Endothelial cell of umbilical vein (primary cell): ENCODE measurements around the gene C9orf152. TPM values are rescaled to one million over a fixed set of nuclear protein-coding genes. Genes with fewer than 3 reads are reported as not detected.
"Not testable (repeated sequence)": the region's sequence is repeated elsewhere in the genome, so short reads cannot be mapped to it uniquely, and the experiment has no call there.

Experiments used
- BruUV-seq: library from RNA; stranded (reverse); fragments of 400-500 nt; replicated peaks from 2 replicates; lab custom pipeline; 2021; lab: Mats Ljungman, UMichigan
- CTCF ChIA-PET: fragments of 300-600, 350-600 bp; sonication (Branson Sonifier 250); formaldehyde crosslinking; loops from one replicate; lab custom pipeline; 2021; ENCODE audit warnings: antibody characterized with exemption, inconsistent platforms; lab: Charles Lee
- POLR2A ChIA-PET: fragments of 300-600, 350-600 bp; sonication (Branson Sonifier 250); formaldehyde crosslinking; loops from one replicate; lab custom pipeline; 2021; ENCODE audit warnings: antibody characterized with exemption, inconsistent platforms; lab: Charles Lee
- DNase-seq: peaks from one replicate; pipeline ENCODE4 v3.0.0-alpha.2; 2011; ENCODE audit warnings: low read depth, low spot score
- FAIRE-seq: peaks from 2 replicates; lab custom pipeline; 2011; peaks lifted over from hg19 to GRCh38; lab: Jason Lieb, UNC
- H2AFZ ChIP-seq: 2 replicates; pipeline ENCODE4 v1.6.0; 2012; ENCODE audit warnings: low read depth, low read length, control low read depth, inconsistent platforms
- H3K27ac ChIP-seq: 2 replicates; pipeline ENCODE4 v1.5.1; 2011; ENCODE audit warnings: low read depth, mild to moderate bottlenecking, control low read depth, low read length, moderate library complexity; ENCODE audit not compliant: insufficient read depth
- H3K27me3 ChIP-seq, 2 experiments: 2 replicates each; pipeline versions ENCODE4 v1.6.0 to v1.6.1; 2011; ENCODE audit warnings: low read length in 2 of 2, mixed read lengths in 1 of 2; ENCODE audit not compliant: control insufficient read depth in 2 of 2, insufficient read depth in 2 of 2
- H3K36me3 ChIP-seq, 2 experiments: 2 replicates in 1 of 2; 3 replicates in 1 of 2; pipeline ENCODE4 v1.5.1; 2011; ENCODE audit warnings: low read length in 2 of 2, mild to moderate bottlenecking in 1 of 2, moderate library complexity in 1 of 2; ENCODE audit not compliant: control insufficient read depth in 2 of 2, insufficient read depth in 2 of 2; ENCODE audit errors: extremely low read depth in 1 of 2
- H3K4me1 ChIP-seq: 3 replicates; pipeline ENCODE4 v1.5.1; 2011; ENCODE audit warnings: mild to moderate bottlenecking, low read length; ENCODE audit not compliant: control insufficient read depth, insufficient read depth; ENCODE audit errors: extremely low read depth
- H3K4me2 ChIP-seq: 2 replicates; pipeline ENCODE4 v1.6.1; 2011; ENCODE audit warnings: low read length, control low read depth, mixed read lengths; ENCODE audit not compliant: insufficient read depth
- H3K4me3 ChIP-seq, 3 experiments: fragments of 200-600 bp in 1 of 3; sonication (generic), shearing (Covaris generic) in 1 of 3; replicated peaks in 1 of 3; 2 replicates each; pipeline ENCODE4 v1.5.1; 2011 to 2016; ENCODE audit warnings: control low read depth in 3 of 3, low read length in 3 of 3, mild to moderate bottlenecking in 2 of 3, inconsistent platforms in 1 of 3, low read depth in 1 of 3, moderate library complexity in 1 of 3; ENCODE audit not compliant: insufficient read depth in 1 of 3
- H3K79me2 ChIP-seq: 2 replicates; pipeline ENCODE4 v1.6.0; 2012; ENCODE audit warnings: low read length, inconsistent platforms; ENCODE audit not compliant: control insufficient read depth, insufficient read depth
- H3K9ac ChIP-seq: replicated peaks from 2 replicates; pipeline ENCODE3; 2011; ENCODE audit warnings: low read length, control low read depth; ENCODE audit not compliant: insufficient read depth; ENCODE audit errors: extremely low read depth
- H3K9me1 ChIP-seq: replicated peaks from 3 replicates; pipeline ENCODE4 v1.6.0; 2011; ENCODE audit warnings: mild to moderate bottlenecking, low read length; ENCODE audit not compliant: control insufficient read depth, insufficient read depth; ENCODE audit errors: extremely low read depth
- H3K9me3 ChIP-seq: replicated peaks from 2 replicates; pipeline ENCODE4 v1.5.1; 2012; ENCODE audit warnings: low read length, inconsistent platforms; ENCODE audit not compliant: control insufficient read depth, insufficient read depth
- H4K20me1 ChIP-seq: replicated peaks from 2 replicates; pipeline ENCODE3; 2011; ENCODE audit warnings: mild to moderate bottlenecking, low read length; ENCODE audit not compliant: control insufficient read depth, insufficient read depth; ENCODE audit errors: extremely low read depth
- EZH2 ChIP-seq: IDR thresholded peaks from 2 replicates; pipeline ENCODE4 v1.6.1; 2012; ENCODE audit warnings: borderline replicate concordance, low read depth, mild to moderate bottlenecking, moderate library complexity, low read length, inconsistent platforms; ENCODE audit not compliant: severe bottlenecking
- FOS ChIP-seq: IDR thresholded peaks from 2 replicates; pipeline ENCODE4 v1.6.1; 2011; ENCODE audit warnings: mild to moderate bottlenecking, low read length, moderate library complexity, borderline replicate concordance; ENCODE audit not compliant: insufficient read depth
- JUN ChIP-seq: IDR thresholded peaks from 2 replicates; pipeline ENCODE4 v1.6.1; 2011; ENCODE audit warnings: borderline replicate concordance, low read depth; ENCODE audit not compliant: insufficient read length, insufficient read depth
- MAX ChIP-seq: IDR thresholded peaks from 2 replicates; pipeline ENCODE4 v1.6.1; 2011; ENCODE audit not compliant: insufficient read depth, insufficient read length
- POLR2A ChIP-seq: IDR thresholded peaks from 2 replicates; pipeline ENCODE4 v1.6.1; 2012; ENCODE audit warnings: low read depth, mild to moderate bottlenecking, control low read depth, low read length
- POLR2AphosphoS5 ChIP-seq: IDR thresholded peaks from 2 replicates; pipeline ENCODE4 v1.6.1; 2012; ENCODE audit warnings: low read depth, mild to moderate bottlenecking, control low read depth, low read length, moderate library complexity; ENCODE audit not compliant: insufficient read depth
- dilution Hi-C: fragments of 300-500 bp; cut with MboI; formaldehyde crosslinking; loops from one replicate; pipeline ENCODE4 v1.15.0; 2019; ENCODE audit warnings: low sequenced_read_pairs; ENCODE audit not compliant: extremely low pct_ligation_motif_present
- intact Hi-C: fragments of 100-400 bp; cut with micrococcal nuclease; formaldehyde crosslinking; loops from one replicate; pipeline ENCODE4 v1.10.0; 2022
- polyA plus RNA-seq, 4 experiments: library from polyadenylated mRNA; depleted of rRNA in 3 of 4; stranded (reverse) in 3 of 4; unstranded in 1 of 4; fragments of >200 nt; gene quantifications; 2 replicates each; pipeline versions ENCODE4 v1.2.1 to v1.2.3, GENCODE V29; 2011 to 2012; ENCODE audit warnings: missing spikeins in 1 of 4
- total RNA-seq: library from RNA; stranded (reverse); gene quantifications from 2 replicates; pipeline ENCODE4 v1.2.3, GENCODE V29; 2021
- TF ChIP-seq, protein P1 (sequence below), 2 donors: IDR thresholded peaks; 1 replicate in 1 of 2; 2 replicates in 1 of 2; pipeline ENCODE4 v1.5.1; 2011; ENCODE audit warnings: low read length in 2 of 2, mild to moderate bottlenecking in 2 of 2, moderate library complexity in 2 of 2, control low read depth in 1 of 2, inconsistent platforms in 1 of 2, low read depth in 1 of 2; ENCODE audit not compliant: insufficient read depth in 1 of 2; ENCODE audit errors: extremely low read depth in 1 of 2

Gene C9orf152
- total and polyA plus RNA-seq, 2 donors (not counting 3 experiments of a cell fraction or from before 2014, with no cell fraction given), result not detected

DNA sequence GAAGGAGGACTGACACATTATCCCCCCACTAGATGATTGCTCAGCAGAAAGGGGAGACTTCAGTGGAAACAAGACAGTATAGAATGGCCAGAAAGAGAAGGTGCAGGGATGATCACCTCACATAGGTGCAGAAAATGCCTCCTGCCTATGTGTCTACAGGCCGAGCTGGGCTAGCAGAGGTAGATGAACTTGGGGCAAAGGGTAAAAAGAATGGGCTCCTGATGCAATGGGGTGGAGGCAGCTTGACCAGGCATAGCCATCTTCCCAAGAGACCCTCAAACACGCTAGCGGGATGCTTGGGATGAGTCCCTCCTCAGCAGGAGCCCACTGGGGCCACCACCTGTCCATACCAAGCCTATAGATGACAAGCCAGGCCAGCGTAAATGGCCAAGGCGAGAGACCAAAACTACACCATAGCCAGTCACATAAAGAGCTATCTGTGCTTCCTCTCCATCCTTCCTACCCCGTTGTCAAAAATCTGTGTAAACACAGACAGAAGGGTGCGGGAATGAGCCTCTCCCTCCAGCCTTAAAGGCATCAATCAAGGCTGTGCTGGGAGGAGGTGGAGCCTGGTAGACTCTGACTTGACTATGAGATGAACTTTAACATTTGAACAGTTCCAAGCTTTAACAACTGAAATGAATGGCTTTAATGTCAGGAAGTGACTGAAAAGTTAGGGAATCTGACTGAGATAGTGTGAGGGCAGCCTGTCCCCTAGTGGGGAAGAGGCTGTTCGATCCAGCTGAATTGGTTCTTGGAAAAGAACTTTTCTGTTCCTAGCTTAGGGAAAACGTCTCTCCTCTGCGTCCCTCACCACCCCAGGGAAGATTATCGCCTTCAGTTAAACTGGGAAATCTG is 10.4 kb downstream of the C9orf152 start:
- H3K36me3 ChIP-seq, result no peaks in the 10 kb centered on the region
- TF ChIP-seq POLR2AphosphoS5 (no peak), FOS (no peak), MAX (no peak), JUN (no peak), POLR2A (no peak), EZH2 (no peak)
- TF ChIP-seq, protein P1, sequence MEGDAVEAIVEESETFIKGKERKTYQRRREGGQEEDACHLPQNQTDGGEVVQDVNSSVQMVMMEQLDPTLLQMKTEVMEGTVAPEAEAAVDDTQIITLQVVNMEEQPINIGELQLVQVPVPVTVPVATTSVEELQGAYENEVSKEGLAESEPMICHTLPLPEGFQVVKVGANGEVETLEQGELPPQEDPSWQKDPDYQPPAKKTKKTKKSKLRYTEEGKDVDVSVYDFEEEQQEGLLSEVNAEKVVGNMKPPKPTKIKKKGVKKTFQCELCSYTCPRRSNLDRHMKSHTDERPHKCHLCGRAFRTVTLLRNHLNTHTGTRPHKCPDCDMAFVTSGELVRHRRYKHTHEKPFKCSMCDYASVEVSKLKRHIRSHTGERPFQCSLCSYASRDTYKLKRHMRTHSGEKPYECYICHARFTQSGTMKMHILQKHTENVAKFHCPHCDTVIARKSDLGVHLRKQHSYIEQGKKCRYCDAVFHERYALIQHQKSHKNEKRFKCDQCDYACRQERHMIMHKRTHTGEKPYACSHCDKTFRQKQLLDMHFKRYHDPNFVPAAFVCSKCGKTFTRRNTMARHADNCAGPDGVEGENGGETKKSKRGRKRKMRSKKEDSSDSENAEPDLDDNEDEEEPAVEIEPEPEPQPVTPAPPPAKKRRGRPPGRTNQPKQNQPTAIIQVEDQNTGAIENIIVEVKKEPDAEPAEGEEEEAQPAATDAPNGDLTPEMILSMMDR (IDR thresholded peaks at IDR 0.05; ENCODE audit: extremely low read depth in 1 of 2, insufficient read depth in 1 of 2, low read depth in 1 of 2, low read length in 2 of 2), result peak in 1 of 2 donors; percentile 9
- dilution Hi-C loops (no loop called here), intact Hi-C loops (no loop called here)
- no TSS peak for BruUV-seq
- H3K4me2 ChIP-seq, result no peak overlapping the region
- no peaks in the 10 kb centered on the region for H3K27me3 ChIP-seq
- H4K20me1 ChIP-seq, result no peaks in the 10 kb centered on the region
- ChIA-PET CTCF (interaction anchor here (0.6 to 9.2 kb wide), 13 partner anchors 8 to 623 kb away, joined by 3 to 79 read pairs (median 4); partner anchors contain the start of gene C9orf152), POLR2A (interaction anchor here (1.3 kb wide), 1 partner anchor 14 kb away, joined by 9 read pairs; no protein-coding TSS in a partner anchor)
- no peaks in the 10 kb centered on the region for H3K4me1 ChIP-seq
- no peaks in the 10 kb centered on the region for H3K9me3 ChIP-seq
- no peak overlapping the region for H2AFZ ChIP-seq
- no peak for DNase-seq
- no peak overlapping the region for H3K9ac ChIP-seq
- no peak overlapping the region for H3K27ac ChIP-seq
- peak; percentile 35 for FAIRE-seq
- no peaks in the 10 kb centered on the region for H3K9me1 ChIP-seq
- H3K4me3 ChIP-seq, result no peak overlapping the region
- H3K79me2 ChIP-seq, result no peaks in the 10 kb centered on the region

- H3K4me2 ChIP-seq, dilution Hi-C loops, H4K20me1 ChIP-seq, H3K27me3 ChIP-seq, POLR2A ChIA-PET, H2AFZ ChIP-seq, H3K36me3 ChIP-seq, DNase-seq, H3K9ac ChIP-seq, H3K4me1 ChIP-seq, BruUV-seq, H3K4me3 ChIP-seq, H3K79me2 ChIP-seq, H3K9me1 ChIP-seq, FAIRE-seq, H3K27ac ChIP-seq, H3K9me3 ChIP-seq, intact Hi-C loops: not testable (repeated sequence)
- CTCF ChIA-PET, result interaction anchor here (1.6 to 5.4 kb wide), 2 partner anchors 10 to 12 kb away, joined by 3 to 46 read pairs; no protein-coding TSS in a partner anchor
These were observed 11.9 kb downstream of the C9orf152 start for GRCh38 chr9:110196084-110196499.
